ENCODE data around the gene MAN1A1.

Gene MAN1A1

GRCh38 chr6:119174879-119175817 is 174.4 kb downstream of the MAN1A1 start:
- no peak for DNase-seq (ENCODE audit: low read depth)
- no peak overlapping the region for H3K4me3 ChIP-seq (ENCODE audit: low read length)
- TF ChIP-seq, protein P1, sequence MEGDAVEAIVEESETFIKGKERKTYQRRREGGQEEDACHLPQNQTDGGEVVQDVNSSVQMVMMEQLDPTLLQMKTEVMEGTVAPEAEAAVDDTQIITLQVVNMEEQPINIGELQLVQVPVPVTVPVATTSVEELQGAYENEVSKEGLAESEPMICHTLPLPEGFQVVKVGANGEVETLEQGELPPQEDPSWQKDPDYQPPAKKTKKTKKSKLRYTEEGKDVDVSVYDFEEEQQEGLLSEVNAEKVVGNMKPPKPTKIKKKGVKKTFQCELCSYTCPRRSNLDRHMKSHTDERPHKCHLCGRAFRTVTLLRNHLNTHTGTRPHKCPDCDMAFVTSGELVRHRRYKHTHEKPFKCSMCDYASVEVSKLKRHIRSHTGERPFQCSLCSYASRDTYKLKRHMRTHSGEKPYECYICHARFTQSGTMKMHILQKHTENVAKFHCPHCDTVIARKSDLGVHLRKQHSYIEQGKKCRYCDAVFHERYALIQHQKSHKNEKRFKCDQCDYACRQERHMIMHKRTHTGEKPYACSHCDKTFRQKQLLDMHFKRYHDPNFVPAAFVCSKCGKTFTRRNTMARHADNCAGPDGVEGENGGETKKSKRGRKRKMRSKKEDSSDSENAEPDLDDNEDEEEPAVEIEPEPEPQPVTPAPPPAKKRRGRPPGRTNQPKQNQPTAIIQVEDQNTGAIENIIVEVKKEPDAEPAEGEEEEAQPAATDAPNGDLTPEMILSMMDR (conservative IDR thresholded peaks at IDR 0.05; ENCODE audit: low read depth, low read length) = no peak

- DNase-seq (ENCODE audit: low read depth) = no peak
- TF ChIP-seq, protein P1 (conservative IDR thresholded peaks at IDR 0.05; ENCODE audit: low read depth, low read length) = no peak
- no peak overlapping the region for H3K4me3 ChIP-seq (ENCODE audit: low read length)
Observed at GRCh38 chr6:119174085-119174445, 175.5 kb downstream of the MAN1A1 start.

DNA sequence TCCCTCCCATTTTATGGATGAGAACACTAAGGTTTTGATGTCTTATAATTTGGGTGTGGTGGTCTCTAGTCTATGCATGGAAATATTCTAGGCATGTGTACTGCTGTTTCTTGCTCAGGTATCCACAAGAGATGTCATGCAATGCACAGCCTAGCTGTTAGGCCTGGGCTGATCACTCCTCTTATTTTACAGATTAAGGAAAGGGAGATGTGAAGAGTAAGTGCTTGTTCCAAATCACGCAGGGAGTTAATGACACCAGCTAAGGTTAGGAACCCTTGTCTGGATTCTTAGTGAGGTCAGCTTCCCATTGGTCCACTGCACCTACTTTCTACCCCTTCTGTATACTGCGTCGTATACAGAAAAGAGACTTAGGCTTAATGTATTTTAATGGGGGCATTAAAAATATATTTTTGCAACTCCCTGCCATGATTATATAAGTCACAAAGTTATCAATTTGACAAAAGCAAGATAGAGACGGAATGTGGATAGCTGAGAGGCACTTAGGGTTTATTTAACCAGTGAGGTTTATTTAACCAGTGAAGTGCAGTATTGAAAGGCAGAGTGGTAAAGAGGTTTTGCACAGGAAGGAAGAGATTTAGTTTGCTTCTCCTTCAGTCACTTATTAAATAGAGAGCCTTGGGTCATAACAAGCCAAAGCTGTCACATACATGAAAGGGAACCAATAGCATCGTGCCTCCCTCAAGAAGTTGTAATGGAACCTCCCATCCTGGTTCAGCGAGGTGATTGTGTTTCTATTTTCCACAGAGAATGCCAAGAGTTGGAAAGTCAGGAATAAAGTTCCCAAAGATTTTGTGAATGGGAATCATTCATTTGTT is 176.1 kb downstream of the MAN1A1 start:
- no peak for DNase-seq (ENCODE audit: low read depth)
- TF ChIP-seq, protein P1 (conservative IDR thresholded peaks at IDR 0.05; ENCODE audit: low read depth, low read length) = no peak
- no peak overlapping the region for H3K4me3 ChIP-seq (ENCODE audit: low read length)

GRCh38 chr6:119172824-119173223 is 176.7 kb downstream of the MAN1A1 start:
- TF ChIP-seq, protein P1 (conservative IDR thresholded peaks at IDR 0.05; ENCODE audit: low read depth, low read length) = no peak
- H3K4me3 ChIP-seq (ENCODE audit: low read length) = no peak overlapping the region
- DNase-seq (ENCODE audit: low read depth) = no peak

- DNase-seq (ENCODE audit: low read depth) = no peak
- no peak overlapping the region for H3K4me3 ChIP-seq (ENCODE audit: low read length)
- TF ChIP-seq, protein P1 (conservative IDR thresholded peaks at IDR 0.05; ENCODE audit: low read depth, low read length) = no peak
Observed at GRCh38 chr6:119171864-119172588, 177.5 kb downstream of the MAN1A1 start.

- H3K4me3 ChIP-seq (ENCODE audit: low read length) = no peak overlapping the region
- TF ChIP-seq, protein P1 (conservative IDR thresholded peaks at IDR 0.05; ENCODE audit: low read depth, low read length) = no peak
Observed at GRCh38 chr6:119171088-119171841, 178.3 kb downstream of the MAN1A1 start.

More at GRCh38 chr6:119171088-119171841, 178.3 kb downstream of the MAN1A1 start:
- no peak for DNase-seq (ENCODE audit: low read depth)
